22Rv1 (cell line): ENCODE measurements around the gene AURKAIP1.
A peak's percentile ranks its signal among the peaks of the same experiment; 100 is the strongest.

ENCODE experiments used
- H3K27ac ChIP-seq: fragments of 450-650 bp; 2 replicates; pipeline ENCODE4 v1.5.1; 2017
- ZFX ChIP-seq: fragments of 450-650 bp; IDR thresholded peaks from 2 replicates; pipeline ENCODE4 v1.6.1; 2017; ENCODE audit warnings: antibody characterized with exemption, borderline replicate concordance
- TF ChIP-seq, protein P1 (sequence below): fragments of 450-650 bp; IDR thresholded peaks from 2 replicates; pipeline ENCODE4 v1.5.1; 2017; ENCODE audit warnings: mild to moderate bottlenecking

The AURKAIP1 gene

DNA sequence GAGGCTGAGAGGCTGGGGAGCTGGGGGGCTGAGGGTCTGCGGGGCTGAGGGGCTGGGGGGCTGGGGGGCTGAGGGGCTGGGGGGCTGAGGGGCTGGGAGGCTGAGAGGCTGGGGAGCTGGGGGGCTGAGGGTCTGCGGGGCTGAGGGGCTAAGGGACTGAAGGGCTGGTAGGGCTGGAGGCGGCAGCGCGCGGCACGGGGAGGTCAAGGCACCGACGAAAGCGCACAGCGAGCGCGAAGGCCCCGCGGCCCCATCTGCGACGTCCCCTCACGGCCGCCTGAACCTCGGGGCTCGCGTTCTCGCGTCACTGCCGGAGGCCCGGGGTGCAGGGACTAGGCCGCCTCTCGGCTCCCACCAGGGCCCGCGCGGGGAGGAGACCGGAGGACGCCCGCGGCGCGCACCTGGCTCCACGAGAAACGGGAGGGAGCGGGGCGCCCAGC is 50.9 kb downstream of the AURKAIP1 start:
- H3K27ac ChIP-seq: peak overlapping the region; percentile 90
- TF ChIP-seq, protein P1, sequence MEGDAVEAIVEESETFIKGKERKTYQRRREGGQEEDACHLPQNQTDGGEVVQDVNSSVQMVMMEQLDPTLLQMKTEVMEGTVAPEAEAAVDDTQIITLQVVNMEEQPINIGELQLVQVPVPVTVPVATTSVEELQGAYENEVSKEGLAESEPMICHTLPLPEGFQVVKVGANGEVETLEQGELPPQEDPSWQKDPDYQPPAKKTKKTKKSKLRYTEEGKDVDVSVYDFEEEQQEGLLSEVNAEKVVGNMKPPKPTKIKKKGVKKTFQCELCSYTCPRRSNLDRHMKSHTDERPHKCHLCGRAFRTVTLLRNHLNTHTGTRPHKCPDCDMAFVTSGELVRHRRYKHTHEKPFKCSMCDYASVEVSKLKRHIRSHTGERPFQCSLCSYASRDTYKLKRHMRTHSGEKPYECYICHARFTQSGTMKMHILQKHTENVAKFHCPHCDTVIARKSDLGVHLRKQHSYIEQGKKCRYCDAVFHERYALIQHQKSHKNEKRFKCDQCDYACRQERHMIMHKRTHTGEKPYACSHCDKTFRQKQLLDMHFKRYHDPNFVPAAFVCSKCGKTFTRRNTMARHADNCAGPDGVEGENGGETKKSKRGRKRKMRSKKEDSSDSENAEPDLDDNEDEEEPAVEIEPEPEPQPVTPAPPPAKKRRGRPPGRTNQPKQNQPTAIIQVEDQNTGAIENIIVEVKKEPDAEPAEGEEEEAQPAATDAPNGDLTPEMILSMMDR: no peak
- no peak for TF ChIP-seq ZFX
